ENCODE results near the gene DNMT1.

The DNMT1 gene

GRCh38 chr19:10112895-10113591, 81.7 kb downstream of the DNMT1 start:
- DNase-seq = peak; percentile 32

DNA sequence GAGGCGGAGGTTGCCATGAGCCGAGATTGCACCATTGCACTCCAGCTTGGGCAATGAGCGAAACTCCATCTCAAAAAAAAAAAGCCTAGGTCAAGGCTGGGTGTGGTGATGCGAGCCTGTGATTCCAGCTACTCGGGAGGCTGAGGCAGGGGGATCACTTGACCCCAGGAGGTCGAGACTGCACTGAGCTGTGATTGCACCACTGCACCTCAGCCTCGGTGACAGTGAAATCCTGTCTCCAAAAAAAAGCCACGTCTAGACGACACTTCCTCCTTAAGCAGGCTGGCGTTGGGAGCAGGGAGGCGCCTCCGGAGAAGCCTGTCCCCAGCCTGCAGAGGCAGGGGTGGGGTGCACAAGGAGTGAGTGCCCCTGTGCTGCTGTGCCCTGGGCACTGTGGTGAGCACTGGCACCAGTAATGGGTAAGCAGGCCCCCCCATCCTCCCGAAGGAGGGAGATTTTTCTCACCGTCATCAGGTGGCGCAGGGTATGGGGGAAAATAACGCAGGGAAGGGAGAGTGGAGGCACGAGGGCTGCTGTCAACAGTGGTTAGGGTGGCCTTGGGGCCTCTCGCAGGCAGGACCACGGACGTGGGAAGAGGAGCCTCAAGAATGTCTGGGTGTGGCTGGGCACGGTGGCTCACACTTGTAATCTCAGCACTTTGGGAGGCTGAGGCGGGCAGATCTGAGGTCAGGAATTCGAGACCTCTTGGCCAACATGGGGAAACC, 82.6 kb downstream of the DNMT1 start:
- no peak for DNase-seq

DNA sequence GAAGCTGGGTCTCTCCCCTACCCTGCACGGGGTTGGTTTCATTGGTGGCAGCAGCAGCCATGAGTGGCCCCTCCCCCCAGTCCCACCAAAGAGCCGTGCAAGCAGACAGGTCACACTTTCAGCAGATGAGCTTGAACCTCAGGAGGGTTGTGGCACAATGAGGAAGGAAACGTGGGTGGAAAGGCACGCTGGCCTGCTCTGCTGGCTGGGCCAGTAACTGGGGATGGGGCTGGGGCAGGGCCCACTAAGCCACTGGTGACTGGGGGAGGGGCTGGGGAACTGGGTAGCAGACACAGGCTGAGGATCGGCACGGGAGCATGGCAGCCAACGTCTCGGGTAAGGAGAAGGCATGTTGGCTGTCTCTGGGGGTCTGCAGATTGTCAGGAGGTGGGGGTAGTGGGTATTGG, 83.3 kb downstream of the DNMT1 start, which contains the start of gene P2RY11:
Gene P2RY11, plus strand, starts transcription at position 289 of the 407 bp plus-strand sequence. Its CDS starts 29 bp downstream, at position 318.
- peak; percentile 30 for DNase-seq

GRCh38 chr19:10110972-10111317, 83.8 kb downstream of the DNMT1 start:
- DNase-seq = no peak

DNA sequence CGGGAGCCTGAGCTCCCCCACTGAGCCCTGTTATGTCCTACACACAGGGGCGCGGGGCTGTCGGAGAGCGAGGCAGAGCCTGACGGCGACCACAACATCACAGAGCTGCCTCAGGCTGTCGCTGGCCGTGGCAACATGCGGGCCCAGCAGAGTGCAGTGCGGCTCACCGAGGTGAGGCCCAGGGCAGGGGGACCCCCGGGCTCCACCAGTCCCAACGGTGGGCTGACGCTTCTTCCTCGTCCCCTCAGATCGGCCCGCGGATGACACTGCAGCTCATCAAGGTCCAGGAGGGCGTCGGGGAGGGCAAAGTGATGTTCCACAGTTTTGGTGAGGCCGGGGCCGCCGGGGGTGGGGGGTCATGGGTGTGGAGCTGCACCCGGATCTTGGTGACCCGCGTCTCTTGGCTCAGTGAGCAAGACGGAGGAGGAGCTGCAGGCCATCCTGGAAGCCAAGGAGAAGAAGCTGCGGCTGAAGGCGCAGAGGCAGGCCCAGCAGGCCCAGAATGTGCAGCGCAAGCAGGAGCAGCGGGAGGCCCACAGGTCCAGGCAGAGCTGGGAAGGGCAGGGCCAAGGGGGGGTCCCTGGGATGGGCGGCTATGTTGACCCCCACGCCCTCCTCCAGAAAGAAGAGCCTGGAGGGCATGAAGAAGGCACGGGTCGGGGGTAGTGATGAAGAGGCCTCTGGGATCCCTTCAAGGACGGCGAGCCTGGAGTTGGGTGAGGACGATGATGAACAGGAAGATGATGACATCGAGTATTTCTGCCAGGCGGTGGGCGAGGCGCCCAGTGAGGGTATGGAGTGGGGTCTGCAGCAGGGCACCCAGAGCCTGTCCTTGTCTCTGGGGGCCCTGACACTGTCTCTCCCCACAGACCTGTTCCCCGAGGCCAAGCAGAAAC, 84.4 kb downstream of the DNMT1 start:
- no peak for DNase-seq

GRCh38 chr19:10109528-10109927, 85.2 kb downstream of the DNMT1 start:
- DNase-seq = no peak

- DNase-seq = no peak
These were observed 86.9 kb downstream of the DNMT1 start for GRCh38 chr19:10107817-10108367.

DNA sequence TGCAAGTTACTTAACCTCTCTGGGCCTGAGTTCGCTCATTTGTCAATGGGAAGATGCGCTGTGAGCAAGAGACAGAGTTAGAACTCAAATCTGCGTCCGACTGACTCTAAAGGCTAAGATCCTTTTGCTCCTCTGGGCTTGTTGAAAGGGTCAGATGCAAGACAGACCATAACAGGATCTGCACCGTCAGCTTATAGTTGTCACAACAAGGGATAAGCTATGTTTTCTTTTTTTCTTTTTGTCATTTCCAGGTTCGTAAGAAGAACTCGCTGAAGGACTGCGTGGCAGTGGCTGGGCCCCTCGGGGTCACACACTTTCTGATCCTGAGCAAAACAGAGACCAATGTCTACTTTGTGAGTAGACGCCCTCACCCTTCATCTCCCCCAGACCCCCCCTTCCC, 87.5 kb downstream of the DNMT1 start:
- DNase-seq = no peak

GRCh38 chr19:10106100-10106936, 88.4 kb downstream of the DNMT1 start, which contains the start of gene PPAN:
PPAN (plus strand) TSS chr19:10106362; CDS start chr19:10106395, 33 bp downstream.
- peak; percentile 97 for DNase-seq

DNA sequence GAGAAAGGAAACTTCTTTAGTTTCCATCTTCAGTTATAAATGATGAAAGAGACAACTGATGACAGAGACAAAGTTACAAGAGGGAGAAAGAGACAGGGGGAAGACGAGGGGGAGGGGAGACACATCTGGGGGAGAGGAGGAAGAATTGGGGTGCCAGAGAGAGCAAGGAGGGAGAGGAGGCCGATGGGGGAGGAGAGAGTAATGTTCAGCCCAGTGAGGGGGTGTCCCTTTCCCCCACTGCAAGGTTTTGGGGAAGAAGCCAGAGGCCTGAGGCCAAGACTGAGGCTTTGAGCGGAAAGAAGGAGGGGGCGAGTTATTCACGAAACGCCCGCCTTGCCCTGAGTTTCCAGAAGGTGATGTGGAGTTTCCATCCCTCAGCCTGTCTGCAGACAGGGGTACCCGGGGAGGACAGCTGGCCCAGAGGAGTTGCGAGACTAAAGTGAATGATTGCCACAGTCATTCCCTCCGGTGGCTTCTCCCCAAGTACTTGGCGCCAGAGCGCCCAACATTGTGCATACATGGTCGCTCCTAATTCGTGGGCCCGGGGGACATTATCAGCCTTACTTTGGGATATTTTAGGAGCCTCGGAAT, 89.1 kb downstream of the DNMT1 start:
- peak; percentile 51 for DNase-seq

DNA sequence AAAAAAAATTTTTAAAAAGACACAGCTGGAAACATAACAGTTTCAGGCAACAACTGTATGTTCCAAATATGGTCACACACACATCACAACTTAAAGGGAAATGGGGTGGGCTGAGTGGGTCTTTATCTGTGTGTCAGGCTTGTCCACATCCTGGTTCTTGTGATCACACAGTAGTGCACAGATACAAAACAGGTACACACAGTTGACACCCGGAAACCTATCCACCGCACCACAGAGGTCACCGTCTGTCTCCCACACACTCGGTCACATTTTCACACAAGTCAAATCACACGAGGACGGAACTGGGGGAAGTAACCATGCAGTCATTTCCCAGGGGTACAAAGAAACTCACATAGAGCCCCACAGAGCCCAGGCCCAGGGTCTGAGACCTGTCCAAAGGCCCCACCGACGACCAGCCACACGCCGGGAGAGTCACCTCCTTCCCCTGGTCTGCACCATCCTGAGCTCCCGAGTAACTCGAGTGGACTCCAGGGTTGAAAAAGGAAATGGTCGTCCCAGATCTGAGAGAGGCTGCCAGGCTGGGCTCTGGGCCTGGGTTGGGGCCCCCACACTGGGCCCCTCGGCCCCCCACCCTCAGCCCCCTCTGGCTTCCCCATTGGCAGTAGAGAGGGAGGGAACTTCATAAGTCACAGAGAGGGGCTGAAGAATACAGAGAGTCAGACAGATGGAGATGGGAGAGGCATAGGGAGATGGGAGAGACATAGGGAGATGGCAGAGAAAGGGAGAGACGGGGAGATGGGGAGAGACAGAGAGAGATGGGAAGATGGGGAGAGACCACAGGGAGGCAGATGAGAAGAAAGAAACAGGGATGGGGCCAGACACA, 89.9 kb downstream of the DNMT1 start:
- DNase-seq = peak; percentile 78

DNA sequence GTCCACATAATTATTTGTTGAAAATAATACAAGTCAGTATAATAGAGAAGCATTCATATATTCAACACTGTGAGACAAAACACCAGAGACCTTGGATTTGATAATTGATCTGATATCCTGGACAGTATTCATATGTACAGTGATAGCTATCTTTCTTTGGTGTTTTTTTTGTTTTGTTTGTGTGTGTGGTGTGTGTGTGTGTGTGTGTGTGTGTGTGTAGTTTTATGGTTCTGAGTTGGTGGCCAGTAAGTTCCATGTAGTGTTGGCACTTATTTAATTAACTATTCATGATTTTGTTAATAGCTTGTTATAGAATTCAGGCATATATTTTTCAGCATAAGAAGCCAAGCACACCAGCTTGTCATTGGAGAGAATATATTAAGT, 90.6 kb downstream of the DNMT1 start:
- DNase-seq = no peak

GRCh38 chr19:10102787-10103236, 91.9 kb downstream of the DNMT1 start:
- peak; percentile 16 for DNase-seq

GRCh38 chr19:10100163-10100785, 94.5 kb downstream of the DNMT1 start:
- no peak for DNase-seq

DNA sequence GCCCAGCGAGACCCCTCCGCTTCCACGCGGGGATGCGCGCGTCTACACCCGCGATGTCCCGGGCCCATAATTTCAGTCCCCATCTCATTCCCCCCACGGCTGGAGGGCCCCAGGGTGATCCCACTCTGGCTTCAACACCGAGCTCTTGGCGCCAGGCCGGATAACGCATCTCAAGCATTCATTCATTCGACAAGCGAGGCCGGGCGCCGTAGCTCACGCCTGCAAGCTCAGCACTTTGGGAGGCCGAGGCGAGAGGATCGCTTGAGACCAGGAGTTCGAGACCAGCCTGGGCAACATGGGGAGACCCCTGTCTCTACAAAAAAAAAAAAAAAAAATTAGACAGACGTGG, 98.2 kb downstream of the DNMT1 start:
- DNase-seq = no peak

DNA sequence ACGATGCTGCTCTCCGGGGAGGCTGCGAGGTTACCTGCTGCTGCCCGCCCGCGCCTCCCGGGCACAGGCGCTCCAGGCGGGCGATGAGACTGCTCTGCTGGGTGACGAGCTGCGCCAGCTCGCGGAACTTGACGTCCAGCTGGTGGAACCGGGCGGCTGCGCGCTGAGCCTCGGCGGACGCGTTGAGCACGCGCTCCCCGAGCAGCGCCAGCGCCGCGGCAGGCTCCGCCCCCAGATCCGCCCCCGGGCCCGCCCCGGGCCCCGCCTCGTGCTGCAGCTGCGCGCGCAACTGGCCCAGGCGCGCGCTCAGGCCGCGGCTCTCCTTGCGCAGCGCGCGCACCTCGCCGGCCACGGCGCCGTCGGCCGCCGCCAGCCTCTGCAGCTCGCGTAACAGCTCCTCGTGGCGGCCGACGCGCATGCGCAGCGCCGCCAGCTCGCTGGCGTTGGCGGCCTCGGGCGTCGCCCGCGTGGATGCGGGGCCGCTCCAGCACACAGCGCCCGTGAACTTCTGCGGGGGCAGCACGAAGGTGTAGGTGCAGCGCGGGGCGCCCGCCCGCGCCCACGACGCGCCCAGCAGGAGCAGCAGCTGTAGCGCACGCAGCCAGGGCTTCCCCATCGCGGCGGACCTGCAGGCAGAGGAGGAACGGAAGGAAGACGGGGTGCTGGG, 98.7 kb downstream of the DNMT1 start:
- DNase-seq = no peak

DNA sequence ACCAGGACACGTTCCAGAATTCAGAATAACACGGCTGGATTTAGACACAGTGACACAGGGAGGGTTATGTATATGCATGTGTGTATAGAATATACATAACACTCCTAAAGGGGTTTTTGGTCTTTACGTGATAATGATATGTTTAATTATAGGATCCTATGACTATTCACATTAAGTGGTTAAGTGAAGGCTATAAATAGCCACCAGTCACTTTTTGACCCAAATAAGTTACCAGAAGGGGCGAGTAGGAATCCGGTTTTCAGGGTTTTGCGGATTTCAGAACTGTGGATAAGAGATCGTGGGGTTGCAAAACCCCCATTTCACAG, 99.2 kb downstream of the DNMT1 start:
- DNase-seq = no peak

DNA sequence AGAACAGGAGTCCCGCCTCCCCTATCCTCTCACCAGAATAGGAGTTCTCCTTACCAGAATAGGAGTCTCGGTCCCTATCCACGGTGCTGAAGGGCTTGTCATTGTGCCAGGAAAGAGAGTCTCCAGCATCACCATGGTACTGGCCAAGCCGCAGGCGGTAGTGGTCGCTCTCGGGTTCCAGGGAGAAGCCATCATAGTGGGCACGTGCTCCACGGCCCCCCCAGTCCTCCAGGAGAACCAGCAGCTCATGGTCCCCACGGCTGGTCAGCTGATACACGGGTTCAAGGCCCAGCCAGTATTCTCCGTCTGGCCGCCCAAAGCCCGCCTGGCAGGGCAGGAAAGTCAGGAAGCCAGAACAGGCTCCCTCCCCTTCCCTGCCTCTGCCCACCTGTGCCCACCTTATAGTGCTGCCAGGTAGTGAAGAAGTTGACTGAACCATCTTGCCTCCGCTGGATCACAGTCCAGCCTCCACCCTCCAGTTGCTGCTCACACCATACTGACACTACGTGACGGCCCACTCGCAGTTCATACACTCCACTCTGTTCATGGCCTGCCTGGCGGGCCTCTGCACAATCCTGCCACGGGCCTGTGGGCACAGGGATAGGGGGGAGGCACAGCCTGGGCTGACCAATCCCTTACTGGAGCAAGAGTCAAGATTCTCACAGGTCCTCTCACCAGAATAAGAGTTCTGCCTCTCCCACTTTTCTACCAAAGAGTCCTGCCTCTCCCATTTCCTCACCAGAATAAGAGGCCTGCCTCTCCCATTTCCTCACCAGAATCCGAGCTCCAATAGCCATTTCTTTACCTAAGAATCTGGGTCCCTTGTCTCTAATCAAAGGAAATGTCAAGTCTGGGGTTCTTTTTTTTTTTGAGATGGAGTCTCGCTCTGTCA, 101.2 kb downstream of the DNMT1 start:
- DNase-seq = no peak
